Measurements from ENCODE around the gene DHRS7B.

DNA sequence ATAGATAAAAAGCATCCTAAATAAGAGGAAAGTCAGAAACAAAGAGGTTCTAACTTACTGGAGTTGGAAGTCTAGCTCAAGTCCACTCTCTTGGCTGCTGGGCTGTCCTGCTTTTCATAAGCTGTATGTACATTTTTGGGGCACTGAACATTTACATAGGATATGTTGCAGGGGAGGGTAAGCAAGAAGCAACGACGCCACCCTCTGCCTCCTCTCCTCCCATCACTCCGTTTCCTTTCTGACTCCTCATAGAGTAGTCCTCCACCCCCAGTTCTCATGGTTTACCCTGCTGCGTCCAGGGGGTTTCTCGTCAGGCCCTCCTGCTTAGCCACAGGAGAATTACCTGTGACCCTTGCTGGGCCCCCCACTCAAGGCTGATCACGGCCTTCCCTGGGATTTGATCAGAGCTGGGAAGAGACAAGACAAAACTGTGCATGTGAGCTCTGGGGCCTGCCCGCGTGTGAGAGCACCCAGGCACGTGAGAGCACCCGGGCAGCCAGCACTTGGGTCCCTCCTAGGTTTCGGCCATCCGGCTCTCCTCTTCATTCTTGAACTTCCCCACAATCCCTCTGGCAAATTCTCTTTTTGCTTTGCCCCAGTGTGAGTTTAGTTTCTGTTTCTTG is 50.1 kb downstream of the DHRS7B start:
- TF ChIP-seq POLR2AphosphoS5 (IDR thresholded peaks at IDR 0.05) (no peak), EP300 (conservative IDR thresholded peaks at IDR 0.05; ENCODE audit: poor library complexity, severe bottlenecking) (no peak), SMC3 (conservative IDR thresholded peaks at IDR 0.05; ENCODE audit: poor library complexity) (no peak), MXI1 (conservative IDR thresholded peaks at IDR 0.05; ENCODE audit: poor library complexity, severe bottlenecking) (no peak), EZH2 (IDR thresholded peaks at IDR 0.05; ENCODE audit: borderline replicate concordance, insufficient read depth, low read length, poor library complexity, severe bottlenecking) (no peak), RAD21 (conservative IDR thresholded peaks at IDR 0.05) (no peak), TAF1 (IDR thresholded peaks at IDR 0.05; ENCODE audit: low read depth) (no peak)
- TF ChIP-seq, protein P1, sequence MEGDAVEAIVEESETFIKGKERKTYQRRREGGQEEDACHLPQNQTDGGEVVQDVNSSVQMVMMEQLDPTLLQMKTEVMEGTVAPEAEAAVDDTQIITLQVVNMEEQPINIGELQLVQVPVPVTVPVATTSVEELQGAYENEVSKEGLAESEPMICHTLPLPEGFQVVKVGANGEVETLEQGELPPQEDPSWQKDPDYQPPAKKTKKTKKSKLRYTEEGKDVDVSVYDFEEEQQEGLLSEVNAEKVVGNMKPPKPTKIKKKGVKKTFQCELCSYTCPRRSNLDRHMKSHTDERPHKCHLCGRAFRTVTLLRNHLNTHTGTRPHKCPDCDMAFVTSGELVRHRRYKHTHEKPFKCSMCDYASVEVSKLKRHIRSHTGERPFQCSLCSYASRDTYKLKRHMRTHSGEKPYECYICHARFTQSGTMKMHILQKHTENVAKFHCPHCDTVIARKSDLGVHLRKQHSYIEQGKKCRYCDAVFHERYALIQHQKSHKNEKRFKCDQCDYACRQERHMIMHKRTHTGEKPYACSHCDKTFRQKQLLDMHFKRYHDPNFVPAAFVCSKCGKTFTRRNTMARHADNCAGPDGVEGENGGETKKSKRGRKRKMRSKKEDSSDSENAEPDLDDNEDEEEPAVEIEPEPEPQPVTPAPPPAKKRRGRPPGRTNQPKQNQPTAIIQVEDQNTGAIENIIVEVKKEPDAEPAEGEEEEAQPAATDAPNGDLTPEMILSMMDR (IDR thresholded peaks at IDR 0.05; ENCODE audit: poor library complexity, severe bottlenecking), result no peak
- TF ChIP-seq, protein P2, sequence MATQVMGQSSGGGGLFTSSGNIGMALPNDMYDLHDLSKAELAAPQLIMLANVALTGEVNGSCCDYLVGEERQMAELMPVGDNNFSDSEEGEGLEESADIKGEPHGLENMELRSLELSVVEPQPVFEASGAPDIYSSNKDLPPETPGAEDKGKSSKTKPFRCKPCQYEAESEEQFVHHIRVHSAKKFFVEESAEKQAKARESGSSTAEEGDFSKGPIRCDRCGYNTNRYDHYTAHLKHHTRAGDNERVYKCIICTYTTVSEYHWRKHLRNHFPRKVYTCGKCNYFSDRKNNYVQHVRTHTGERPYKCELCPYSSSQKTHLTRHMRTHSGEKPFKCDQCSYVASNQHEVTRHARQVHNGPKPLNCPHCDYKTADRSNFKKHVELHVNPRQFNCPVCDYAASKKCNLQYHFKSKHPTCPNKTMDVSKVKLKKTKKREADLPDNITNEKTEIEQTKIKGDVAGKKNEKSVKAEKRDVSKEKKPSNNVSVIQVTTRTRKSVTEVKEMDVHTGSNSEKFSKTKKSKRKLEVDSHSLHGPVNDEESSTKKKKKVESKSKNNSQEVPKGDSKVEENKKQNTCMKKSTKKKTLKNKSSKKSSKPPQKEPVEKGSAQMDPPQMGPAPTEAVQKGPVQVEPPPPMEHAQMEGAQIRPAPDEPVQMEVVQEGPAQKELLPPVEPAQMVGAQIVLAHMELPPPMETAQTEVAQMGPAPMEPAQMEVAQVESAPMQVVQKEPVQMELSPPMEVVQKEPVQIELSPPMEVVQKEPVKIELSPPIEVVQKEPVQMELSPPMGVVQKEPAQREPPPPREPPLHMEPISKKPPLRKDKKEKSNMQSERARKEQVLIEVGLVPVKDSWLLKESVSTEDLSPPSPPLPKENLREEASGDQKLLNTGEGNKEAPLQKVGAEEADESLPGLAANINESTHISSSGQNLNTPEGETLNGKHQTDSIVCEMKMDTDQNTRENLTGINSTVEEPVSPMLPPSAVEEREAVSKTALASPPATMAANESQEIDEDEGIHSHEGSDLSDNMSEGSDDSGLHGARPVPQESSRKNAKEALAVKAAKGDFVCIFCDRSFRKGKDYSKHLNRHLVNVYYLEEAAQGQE (IDR thresholded peaks at IDR 0.05; ENCODE audit: borderline replicate concordance), result no peak
